ENCODE measurements around the gene NEDD9.

Gene NEDD9

GRCh38 chr6:11200356-11200755 lies 32.1 kb downstream of the NEDD9 start:
- no peak for DNase-seq

GRCh38 chr6:11198663-11199603 lies 33.5 kb downstream of the NEDD9 start:
- DNase-seq, result peak; percentile 46

DNA sequence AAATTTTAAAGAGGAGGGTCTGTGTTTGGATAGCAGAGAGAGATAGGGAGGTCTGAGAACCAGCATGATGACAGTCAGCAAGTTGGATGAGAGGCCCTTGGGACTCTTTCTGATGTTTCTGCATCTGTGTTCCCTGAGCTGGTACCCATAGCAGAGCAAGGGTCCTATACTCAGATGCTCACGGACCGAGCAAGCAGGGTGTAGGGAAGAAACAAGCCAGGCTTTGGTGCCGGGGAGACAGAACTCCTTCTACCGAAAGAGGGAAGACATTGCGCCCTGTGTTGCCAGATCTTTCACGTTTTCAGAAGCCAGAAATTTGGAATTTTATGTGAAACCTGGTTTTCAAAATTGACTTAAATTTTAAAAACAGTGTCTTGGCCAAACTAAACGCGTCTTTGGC lies 34.6 kb downstream of the NEDD9 start:
- no peak for DNase-seq

- no peak for DNase-seq
Measured at GRCh38 chr6:11197175-11197536, 35.3 kb downstream of the NEDD9 start.

GRCh38 chr6:11196511-11197174 lies 35.8 kb downstream of the NEDD9 start:
- DNase-seq, result peak; percentile 8

GRCh38 chr6:11194356-11195218 lies 37.9 kb downstream of the NEDD9 start:
- no peak for DNase-seq

DNA sequence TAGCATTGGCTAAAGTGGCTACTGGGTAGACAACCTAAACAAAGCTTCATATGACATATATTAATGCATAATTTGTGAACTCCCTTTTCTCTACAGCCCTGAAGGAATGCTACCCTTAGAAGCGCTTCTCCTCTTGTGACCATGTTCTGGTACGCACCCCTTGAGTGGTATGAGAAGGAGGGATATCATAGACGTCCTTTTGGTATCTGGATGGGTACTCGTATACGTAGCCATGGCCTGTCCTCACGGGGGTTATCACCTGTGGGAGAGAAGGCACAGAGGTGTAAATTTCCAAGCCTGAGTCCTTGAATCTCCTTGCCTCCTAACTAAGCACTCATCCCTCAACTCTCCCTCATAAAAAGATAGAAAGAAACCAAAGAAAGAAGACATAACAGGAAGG lies 39.0 kb downstream of the NEDD9 start:
- DNase-seq, result no peak

- DNase-seq, result no peak
Measured at GRCh38 chr6:11192167-11192566, 40.3 kb downstream of the NEDD9 start.

DNA sequence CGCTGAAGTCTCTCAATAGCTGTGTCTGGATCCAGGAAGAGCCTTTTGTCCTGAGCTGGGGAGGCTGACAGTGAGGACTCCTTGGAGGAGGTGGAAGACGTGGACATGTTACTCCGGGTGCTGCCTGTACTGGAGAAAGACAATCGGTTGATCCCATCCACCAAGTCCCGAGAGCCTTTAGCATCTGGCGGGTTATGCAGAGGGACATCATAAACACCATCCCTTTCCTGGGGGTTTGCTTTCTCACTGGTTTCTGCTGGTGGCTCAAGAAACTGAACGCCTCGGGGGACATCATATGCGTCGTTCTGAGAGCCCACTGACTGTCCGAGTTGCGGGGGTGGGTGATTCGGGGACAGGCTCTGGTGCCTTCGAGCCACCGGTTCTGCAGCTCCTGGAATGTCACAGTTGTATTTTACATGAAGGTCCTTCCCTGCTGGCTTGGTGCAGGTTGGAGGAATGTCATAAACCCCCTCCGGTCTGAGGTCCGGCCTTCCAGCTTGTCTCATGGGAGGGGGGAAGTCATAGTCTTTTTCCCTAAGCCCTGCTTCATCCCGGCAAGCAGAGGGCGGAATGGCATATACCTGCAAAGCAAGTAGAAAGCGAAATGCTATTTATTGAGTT lies 41.7 kb downstream of the NEDD9 start:
- no peak for DNase-seq

- no peak for DNase-seq
Measured at GRCh38 chr6:11189865-11190624, 42.4 kb downstream of the NEDD9 start.

- no peak for DNase-seq
Measured at GRCh38 chr6:11188161-11188915, 44.1 kb downstream of the NEDD9 start.

GRCh38 chr6:11187301-11187700 lies 45.2 kb downstream of the NEDD9 start:
- DNase-seq, result no peak

DNA sequence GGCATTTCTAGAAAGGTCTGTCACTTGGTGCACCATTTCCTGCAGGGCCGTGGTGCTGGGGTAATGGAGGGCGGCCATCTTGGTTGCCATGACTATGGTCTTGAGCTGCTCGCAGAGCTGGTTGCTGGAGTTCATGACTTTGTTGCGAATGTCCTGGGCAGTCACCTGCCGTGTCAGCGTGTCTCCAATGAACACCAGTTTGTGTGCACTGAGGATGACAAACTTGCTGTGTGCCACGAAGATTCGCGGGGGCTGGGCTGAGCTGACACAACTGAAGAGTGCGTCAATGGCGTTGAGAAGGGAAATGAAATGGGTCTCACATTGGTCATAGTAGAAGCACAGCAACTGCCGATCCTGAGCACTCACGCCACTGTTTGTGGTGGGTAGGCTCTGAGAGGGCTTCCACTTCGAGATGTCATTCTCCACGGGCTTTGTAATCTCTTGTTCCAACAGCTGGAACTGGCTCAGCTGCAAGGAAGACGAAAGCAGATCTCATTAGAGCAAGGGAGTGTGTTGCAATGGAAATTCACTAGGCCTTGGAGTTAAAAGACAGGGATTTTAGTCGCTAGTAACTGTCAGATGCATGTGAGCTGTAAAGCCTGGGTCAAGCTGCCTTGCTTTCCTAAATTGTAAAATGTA lies 47.1 kb downstream of the NEDD9 start:
- no peak for DNase-seq

DNA sequence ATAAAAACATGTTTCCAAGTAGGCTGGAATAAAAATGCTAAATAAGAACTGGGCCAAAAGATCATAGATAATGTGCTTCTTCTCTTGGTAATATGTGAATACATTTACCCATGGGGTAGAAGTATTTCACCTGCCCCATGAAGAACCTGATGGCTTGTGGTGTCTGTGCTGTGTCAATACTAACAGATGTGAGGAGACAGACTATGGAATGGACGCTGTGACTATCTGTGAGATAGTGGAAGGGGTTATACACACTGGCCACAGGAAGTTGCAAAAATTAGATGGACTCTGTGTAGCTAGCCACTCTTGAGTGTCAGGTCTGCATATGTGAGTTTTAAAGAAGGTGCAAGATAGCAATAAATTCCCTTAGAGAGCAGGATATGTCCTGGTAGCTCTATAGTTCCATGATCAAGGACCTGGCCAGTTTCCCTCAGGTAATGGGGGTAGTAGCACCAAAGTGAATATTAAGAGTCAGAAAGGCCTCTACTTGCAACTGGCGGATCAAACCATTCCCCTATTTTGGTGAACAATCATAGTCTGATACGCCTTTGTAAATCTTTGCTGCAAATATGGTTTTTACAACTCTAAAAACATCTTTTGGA lies 48.6 kb downstream of the NEDD9 start:
- no peak for DNase-seq

DNA sequence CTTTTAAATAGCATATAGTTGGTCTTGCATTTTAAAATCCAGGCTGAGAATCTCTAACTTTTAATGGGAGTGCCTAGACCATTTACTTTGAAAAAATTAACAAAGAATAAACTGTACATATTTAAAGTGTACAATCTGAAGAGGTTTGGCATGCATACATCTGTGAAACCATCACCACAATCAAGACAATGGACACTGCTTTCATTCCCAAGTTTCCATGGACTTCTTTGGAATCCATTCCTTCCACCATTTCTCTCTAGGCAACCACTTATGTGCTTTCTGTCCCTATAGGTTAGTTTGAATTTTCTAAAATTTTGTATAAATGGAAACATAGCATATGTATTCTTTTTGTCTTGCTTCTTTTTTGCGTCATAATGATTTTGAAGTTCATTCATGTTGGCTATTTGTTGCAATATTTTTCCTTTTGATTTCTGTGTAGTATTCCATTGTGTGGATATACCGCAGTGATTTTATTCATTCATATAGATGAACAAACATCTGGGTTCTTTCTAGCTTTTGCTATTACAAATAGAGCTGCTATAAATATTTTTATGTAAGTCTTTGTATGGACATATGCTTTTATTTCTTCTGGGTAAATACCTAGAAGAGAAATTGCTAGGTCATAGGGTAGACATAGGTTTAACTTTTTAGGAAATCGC lies 50.9 kb downstream of the NEDD9 start:
- no peak for DNase-seq

DNA sequence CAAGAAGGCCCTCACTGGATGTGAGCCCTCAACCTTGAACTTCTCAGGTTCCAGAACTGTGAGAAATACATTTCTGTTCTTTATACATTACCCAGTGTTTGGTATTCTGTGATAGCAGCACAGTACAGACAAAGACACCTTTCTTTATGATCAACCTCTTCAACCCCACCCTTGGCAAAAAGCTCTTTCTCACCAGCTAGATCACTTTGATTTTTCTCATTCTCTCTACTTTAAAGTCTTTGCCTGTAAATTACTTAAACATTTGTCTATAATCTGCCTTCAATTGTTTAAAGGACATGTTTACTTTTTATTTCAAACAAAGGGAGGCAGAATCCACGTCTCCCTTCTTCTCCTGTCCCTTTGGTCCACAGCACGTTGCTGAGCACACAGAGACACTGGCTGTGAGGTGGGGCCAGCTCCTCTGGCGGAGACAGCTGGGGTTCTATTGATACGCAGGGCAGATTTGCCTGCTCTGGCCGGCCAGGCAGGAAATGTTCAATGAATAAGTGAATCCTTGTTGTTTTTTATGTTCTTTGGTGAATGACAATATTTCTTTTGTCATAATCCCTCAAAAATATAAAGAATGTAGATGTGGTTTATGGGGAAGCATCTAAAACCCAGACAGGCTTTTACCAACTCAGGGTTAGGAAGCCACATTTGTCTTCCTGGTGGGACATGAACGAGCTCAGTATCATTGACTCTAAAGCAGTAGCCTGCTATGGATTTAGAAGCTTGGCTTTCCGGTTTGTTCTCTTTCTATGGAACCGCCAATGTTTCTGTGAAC lies 52.9 kb downstream of the NEDD9 start:
- no peak for DNase-seq

GRCh38 chr6:11179088-11179418 lies 53.4 kb downstream of the NEDD9 start:
- no peak for DNase-seq

DNA sequence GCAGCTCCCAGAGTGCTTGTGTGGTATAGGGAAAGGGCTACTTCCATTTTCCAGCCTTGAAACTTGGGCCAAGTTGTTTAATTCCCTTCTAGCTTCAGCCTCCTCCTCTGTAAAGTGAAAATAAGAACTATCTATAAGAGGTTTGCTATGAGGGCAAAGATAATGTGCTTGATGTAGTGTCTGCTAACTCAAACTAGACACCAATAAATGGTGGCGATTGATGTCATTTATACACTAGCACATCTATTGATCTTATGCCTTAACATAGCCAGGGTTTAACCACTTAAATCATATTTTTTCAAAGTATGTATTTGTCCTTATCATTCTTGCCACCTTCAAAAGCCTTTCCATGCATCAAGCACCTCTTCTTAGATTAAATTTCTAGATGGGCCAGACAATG lies 55.2 kb downstream of the NEDD9 start:
- no peak for DNase-seq

DNA sequence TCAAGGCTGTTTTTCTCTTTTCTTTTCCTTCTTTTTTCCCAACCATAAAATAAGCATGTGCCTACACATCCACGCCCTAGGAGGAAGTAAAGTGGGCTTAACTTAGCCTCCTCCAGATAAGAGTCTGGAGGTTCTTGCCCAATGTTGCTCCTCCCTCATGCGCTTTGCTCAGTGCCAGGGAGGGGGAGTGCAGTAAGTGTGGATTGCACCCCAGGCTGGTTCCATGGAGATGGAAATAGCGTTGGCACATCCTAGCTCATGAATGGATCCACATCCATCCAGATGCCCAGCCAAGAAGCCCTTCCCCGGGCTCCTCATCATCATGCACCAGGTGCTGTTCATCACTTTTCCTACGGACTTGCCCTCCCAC lies 58.2 kb downstream of the NEDD9 start:
- peak; percentile 40 for DNase-seq

Data from hematopoietic multipotent progenitor cell treated with erythropoietin and hydrocortisone succinate and interleukin-3 and kit ligand, for 4 days (in vitro differentiated cells).